Ascending aorta (tissue), 2 donors: Measurements from ENCODE around the gene CASKIN1. TPM values are rescaled to one million over a fixed set of nuclear protein-coding genes. Genes with fewer than 3 reads are reported as not detected.

Source experiments
- DNase-seq, 2 donors: peaks; one replicate each; pipeline ENCODE4 v3.0.0-alpha.2; 2019; ENCODE audit warnings: low spot score in 2 of 2
- H3K27ac ChIP-seq, 2 donors: fragments of 200-600 bp; sonication (generic); one replicate each; pipeline ENCODE4 v1.5.1; 2016 to 2017; ENCODE audit warnings: mild to moderate bottlenecking in 1 of 2
- H3K27me3 ChIP-seq: fragments of 200-600 bp; sonication (generic); one replicate; pipeline ENCODE4 v1.5.1; 2017
- H3K36me3 ChIP-seq, 2 donors: fragments of 200-600 bp; sonication (generic); one replicate each; pipeline ENCODE4 v1.5.1; 2016
- H3K4me1 ChIP-seq, 2 donors: fragments of 200-600 bp; sonication (generic); one replicate each; pipeline ENCODE4 v1.5.1; 2016 to 2017; ENCODE audit warnings: mild to moderate bottlenecking in 1 of 2
- H3K4me3 ChIP-seq, 2 donors: fragments of 200-600 bp; sonication (generic); one replicate each; pipeline ENCODE4 v1.5.1; 2016 to 2017; ENCODE audit warnings: mild to moderate bottlenecking in 1 of 2
- H3K9me3 ChIP-seq, 2 donors: fragments of 200-600 bp; sonication (generic); one replicate each; pipeline ENCODE4 v1.5.1; 2016
- intact Hi-C: fragments of 100-400 bp; cut with DNase I; formaldehyde crosslinking; loops from one replicate; pipeline ENCODE4 v1.15.1; 2023
- total RNA-seq: library from RNA; depleted of rRNA; stranded (reverse); fragments of >200 nt; gene quantifications from one replicate; pipeline ENCODE4 v1.1.0, GENCODE V29; 2016
- TF ChIP-seq, protein P1 (sequence below), 3 experiments: fragments of 200-600 bp in 2 of 3; fragments of 450-650 bp in 1 of 3; sonication (generic) in 2 of 3; IDR thresholded peaks; one replicate each; pipeline ENCODE4 v1.5.1; 2016 to 2019; ENCODE audit warnings: antibody characterized with exemption in 3 of 3, mild to moderate bottlenecking in 1 of 3, moderate library complexity in 1 of 3

The CASKIN1 gene
- total RNA-seq, 1 donor from 2014 or later, result not detected

DNA sequence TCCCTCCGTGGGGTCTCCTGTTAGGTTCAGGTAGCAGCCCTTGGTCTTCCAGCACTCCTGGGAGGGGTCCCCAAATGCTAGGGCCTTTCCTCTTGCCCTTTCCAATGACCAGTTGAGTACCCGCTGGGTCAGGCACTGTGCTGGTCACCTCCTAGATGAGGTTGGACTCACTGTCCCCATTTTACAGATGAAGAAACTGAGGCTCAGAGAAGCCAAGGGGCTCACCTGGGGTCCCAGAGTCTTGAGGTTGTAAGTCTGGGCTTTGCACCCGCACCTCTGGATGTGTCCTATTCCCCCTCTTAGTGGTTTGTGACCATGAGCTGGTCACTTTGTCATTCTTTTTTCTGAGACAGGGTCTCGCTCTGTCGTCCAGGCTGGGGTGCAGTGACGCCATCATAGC, 1.4 kb upstream of the CASKIN1 start:
- H3K27me3 ChIP-seq, result peaks cover 23% of the 10 kb centered on the region
- H3K36me3 ChIP-seq, result no peaks in the 10 kb centered on the region
- H3K27ac ChIP-seq, result no peak overlapping the region
- peaks cover 5 to 11% of the 10 kb centered on the region in 2 donors for H3K4me1 ChIP-seq
- H3K4me3 ChIP-seq, result no peak overlapping the region
- DNase-seq, result no peak
- H3K9me3 ChIP-seq, result no peaks in the 10 kb centered on the region
- TF ChIP-seq, protein P1, sequence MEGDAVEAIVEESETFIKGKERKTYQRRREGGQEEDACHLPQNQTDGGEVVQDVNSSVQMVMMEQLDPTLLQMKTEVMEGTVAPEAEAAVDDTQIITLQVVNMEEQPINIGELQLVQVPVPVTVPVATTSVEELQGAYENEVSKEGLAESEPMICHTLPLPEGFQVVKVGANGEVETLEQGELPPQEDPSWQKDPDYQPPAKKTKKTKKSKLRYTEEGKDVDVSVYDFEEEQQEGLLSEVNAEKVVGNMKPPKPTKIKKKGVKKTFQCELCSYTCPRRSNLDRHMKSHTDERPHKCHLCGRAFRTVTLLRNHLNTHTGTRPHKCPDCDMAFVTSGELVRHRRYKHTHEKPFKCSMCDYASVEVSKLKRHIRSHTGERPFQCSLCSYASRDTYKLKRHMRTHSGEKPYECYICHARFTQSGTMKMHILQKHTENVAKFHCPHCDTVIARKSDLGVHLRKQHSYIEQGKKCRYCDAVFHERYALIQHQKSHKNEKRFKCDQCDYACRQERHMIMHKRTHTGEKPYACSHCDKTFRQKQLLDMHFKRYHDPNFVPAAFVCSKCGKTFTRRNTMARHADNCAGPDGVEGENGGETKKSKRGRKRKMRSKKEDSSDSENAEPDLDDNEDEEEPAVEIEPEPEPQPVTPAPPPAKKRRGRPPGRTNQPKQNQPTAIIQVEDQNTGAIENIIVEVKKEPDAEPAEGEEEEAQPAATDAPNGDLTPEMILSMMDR (IDR thresholded peaks at IDR 0.05), result no peak
- intact Hi-C loops, result no loop called here

DNA sequence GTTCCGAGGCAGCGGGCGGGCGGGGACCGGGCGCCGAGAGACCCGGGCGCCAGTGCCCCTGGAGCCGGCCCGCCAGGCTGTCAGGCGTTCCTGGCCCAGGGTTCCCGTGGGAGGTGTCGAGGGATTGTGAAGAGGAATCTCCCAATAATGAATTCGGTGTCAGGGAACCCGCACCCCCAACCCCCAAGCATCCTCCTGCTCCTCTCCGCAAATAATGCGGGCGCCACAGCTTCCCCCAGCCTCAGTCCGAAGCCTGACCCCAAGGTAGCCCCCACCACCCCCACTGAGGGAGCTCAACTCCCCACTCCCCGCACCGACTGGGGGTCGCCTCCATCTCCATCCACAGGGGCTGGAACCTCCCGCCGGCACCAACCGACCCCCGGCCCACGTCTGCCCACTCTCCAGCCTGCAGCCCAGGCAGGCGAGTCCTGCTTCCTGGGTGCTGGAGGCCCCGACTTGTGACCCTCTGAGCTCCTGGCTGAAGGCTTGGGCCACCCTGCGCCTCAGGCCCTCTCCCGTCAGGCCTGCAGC, 641 bp upstream of the CASKIN1 start:
- H3K9me3 ChIP-seq, result no peaks in the 10 kb centered on the region
- H3K27ac ChIP-seq, result no peak overlapping the region
- H3K27me3 ChIP-seq, result peaks cover 23% of the 10 kb centered on the region
- H3K4me1 ChIP-seq, result peaks cover 5 to 11% of the 10 kb centered on the region in 2 donors
- intact Hi-C loops, result no loop called here
- H3K4me3 ChIP-seq, result peak overlapping the region in 1 of 2 donors; percentile 52
- TF ChIP-seq, protein P1 (IDR thresholded peaks at IDR 0.05), result no peak
- H3K36me3 ChIP-seq, result no peaks in the 10 kb centered on the region
- DNase-seq, result no peak

DNA sequence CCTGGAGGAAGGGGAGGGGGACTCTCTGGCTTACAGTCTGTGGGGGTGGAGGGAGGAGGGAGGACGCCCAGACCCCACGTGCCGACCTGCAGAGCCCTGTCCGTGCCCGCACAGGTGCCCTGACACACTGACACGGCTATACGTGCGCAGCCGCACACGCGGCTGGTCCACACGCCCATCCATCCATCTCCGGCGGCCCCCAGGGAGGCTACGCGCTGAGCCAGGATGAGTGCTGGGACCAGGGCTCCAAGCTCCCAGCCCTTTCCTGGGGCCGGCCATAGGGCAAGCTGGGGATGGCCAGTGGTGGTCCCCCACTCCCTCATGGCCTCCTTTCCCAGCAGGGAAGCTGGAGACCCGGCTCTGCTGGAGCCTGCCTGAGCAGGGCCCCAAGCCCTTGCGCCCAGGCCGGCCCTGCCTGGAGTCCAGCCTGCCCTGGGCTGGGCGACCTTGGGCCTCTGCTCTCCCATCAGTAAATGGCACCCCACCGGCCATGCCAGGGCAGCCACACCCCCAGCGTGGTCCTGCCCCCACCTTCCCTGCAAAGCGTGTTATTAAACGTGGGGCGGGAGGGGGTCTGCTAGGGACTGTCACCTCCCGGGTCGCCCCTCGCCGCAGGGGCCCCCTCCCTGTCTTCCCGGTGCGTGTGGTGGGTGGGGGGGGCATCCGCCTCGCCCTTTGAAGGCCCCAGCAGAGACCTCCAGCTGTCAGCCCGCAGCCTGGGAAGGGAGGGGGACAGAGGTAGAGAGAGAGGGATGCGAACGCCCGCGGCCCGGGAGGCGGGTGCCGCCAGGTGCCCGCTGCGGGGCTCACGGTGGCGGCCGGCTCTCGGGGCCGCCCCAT, 863 bp downstream of the CASKIN1 start:
- H3K36me3 ChIP-seq, result no peaks in the 10 kb centered on the region
- no peak for DNase-seq
- H3K4me3 ChIP-seq, result peak overlapping the region; percentile 57 to 66
- peaks cover 5 to 11% of the 10 kb centered on the region in 2 donors for H3K4me1 ChIP-seq
- no peaks in the 10 kb centered on the region for H3K9me3 ChIP-seq
- no peak overlapping the region for H3K27ac ChIP-seq
- peaks cover 23% of the 10 kb centered on the region for H3K27me3 ChIP-seq
- intact Hi-C loops, result no loop called here
- TF ChIP-seq, protein P1 (IDR thresholded peaks at IDR 0.05), result no peak

DNA sequence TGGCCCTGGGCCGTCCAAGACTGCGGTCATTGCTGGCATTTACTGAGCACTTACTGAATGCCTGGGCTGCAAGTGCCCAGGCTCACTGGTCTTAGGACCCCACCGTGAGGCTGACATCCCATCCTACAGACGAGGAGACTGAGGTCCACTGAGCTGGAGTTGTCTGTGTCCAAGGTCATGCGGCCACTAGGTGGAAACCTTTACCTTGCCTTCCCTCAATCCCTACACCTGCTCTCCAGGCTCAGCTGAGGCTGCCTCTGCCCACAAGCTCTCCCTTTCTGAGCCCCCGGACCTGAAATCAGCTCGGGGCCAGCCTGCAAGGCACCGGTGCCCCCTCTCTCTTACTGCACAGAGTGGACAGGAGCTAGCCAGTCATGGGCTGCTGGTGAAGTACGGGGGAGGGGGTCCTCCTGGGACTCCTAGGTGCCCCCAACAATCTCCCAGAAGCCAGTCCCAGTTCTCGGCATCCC, 1.5 kb downstream of the CASKIN1 start:
- intact Hi-C loops, result no loop called here
- Histone ChIP-seq H3K4me3 (no peak overlapping the region), H3K36me3 (no peaks in the 10 kb centered on the region), H3K4me1 (peaks cover 5 to 11% of the 10 kb centered on the region in 2 donors), H3K27me3 (peaks cover 23% of the 10 kb centered on the region), H3K9me3 (no peaks in the 10 kb centered on the region), H3K27ac (no peak overlapping the region)
- TF ChIP-seq, protein P1 (IDR thresholded peaks at IDR 0.05), result peak in 2 of 3 experiments; percentile 22 to 23
- DNase-seq, result no peak

DNA sequence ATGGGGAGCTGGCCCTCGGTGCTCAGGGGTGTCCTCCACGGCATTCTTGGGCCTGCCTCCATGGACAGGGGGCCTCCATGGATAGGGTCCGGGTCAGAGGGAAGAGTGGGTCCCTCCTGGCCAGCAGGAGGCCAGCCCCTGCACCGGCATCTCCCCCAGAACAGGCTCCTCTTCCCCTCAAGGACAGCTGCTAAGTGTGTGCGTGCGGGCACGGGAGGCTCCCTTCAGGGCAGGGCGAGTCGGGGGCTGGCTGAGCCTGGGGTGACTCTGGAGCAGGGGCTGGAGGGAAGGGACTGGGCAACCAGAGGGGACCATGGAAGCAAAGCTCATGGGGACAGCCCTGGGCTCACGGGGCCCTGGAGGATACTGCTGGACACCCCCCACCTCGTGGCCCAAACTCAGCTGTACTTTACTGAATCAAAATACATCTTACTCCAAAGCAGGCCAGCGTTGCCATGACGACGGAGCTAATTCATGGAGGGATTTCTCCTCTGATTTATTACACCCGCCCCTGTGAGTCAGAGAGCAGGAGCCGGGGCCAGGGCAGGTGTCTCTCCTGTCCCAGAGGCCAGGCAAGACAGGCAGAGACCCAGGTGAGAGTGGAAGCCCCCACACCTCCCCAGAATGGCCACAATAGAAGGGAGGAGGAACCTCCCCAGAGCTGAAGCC, 2.1 kb downstream of the CASKIN1 start:
- intact Hi-C loops, result no loop called here
- no peaks in the 10 kb centered on the region for H3K36me3 ChIP-seq
- no peak for DNase-seq
- no peak overlapping the region for H3K4me3 ChIP-seq
- TF ChIP-seq, protein P1 (IDR thresholded peaks at IDR 0.05), result no peak
- H3K9me3 ChIP-seq, result no peaks in the 10 kb centered on the region
- H3K4me1 ChIP-seq, result peaks cover 5 to 11% of the 10 kb centered on the region in 2 donors
- no peak overlapping the region for H3K27ac ChIP-seq
- H3K27me3 ChIP-seq, result peaks cover 23% of the 10 kb centered on the region
